ENCODE results near the gene PAWR.
"Not testable (repeated sequence)": the region's sequence is repeated elsewhere in the genome, so short reads cannot be mapped to it uniquely, and the experiment has no call there.

- TF ChIP-seq, protein P1, sequence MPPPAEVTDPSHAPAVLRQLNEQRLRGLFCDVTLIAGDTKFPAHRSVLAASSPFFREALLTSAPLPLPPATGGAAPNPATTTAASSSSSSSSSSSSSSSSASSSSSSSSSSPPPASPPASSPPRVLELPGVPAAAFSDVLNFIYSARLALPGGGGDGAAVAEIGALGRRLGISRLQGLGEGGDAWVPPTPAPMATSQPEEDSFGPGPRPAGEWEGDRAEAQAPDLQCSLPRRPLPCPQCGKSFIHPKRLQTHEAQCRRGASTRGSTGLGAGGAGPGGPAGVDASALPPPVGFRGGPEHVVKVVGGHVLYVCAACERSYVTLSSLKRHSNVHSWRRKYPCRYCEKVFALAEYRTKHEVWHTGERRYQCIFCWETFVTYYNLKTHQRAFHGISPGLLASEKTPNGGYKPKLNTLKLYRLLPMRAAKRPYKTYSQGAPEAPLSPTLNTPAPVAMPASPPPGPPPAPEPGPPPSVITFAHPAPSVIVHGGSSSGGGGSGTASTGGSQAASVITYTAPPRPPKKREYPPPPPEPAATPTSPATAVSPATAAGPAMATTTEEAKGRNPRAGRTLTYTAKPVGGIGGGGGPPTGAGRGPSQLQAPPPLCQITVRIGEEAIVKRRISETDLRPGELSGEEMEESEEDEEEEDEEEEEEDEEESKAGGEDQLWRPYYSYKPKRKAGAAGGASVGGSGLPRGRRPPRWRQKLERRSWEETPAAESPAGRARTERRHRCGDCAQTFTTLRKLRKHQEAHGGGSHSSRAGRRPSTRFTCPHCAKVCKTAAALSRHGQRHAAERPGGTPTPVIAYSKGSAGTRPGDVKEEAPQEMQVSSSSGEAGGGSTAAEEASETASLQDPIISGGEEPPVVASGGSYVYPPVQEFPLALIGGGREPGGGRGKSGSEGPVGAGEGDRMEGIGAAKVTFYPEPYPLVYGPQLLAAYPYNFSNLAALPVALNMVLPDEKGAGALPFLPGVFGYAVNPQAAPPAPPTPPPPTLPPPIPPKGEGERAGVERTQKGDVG (CRISPR knock-in tag; IDR thresholded peaks at IDR 0.05; ENCODE audit: borderline replicate concordance): not testable (repeated sequence)
- not testable (repeated sequence) for TF ChIP-seq EP300 (IDR thresholded peaks at IDR 0.05; ENCODE audit: low read depth in 2 of 2, low read length in 2 of 2); EP300 (CRISPR knock-in tag; IDR thresholded peaks at IDR 0.05; ENCODE audit: borderline replicate concordance); JUND (CRISPR knock-in tag; IDR thresholded peaks at IDR 0.05)
- TF ChIP-seq, protein P2, sequence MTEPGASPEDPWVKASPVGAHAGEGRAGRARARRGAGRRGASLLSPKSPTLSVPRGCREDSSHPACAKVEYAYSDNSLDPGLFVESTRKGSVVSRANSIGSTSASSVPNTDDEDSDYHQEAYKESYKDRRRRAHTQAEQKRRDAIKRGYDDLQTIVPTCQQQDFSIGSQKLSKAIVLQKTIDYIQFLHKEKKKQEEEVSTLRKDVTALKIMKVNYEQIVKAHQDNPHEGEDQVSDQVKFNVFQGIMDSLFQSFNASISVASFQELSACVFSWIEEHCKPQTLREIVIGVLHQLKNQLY (CRISPR knock-in tag; IDR thresholded peaks at IDR 0.05): not testable (repeated sequence)
- TF ChIP-seq, protein P3, sequence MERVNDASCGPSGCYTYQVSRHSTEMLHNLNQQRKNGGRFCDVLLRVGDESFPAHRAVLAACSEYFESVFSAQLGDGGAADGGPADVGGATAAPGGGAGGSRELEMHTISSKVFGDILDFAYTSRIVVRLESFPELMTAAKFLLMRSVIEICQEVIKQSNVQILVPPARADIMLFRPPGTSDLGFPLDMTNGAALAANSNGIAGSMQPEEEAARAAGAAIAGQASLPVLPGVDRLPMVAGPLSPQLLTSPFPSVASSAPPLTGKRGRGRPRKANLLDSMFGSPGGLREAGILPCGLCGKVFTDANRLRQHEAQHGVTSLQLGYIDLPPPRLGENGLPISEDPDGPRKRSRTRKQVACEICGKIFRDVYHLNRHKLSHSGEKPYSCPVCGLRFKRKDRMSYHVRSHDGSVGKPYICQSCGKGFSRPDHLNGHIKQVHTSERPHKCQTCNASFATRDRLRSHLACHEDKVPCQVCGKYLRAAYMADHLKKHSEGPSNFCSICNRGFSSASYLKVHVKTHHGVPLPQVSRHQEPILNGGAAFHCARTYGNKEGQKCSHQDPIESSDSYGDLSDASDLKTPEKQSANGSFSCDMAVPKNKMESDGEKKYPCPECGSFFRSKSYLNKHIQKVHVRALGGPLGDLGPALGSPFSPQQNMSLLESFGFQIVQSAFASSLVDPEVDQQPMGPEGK (CRISPR knock-in tag; IDR thresholded peaks at IDR 0.05): not testable (repeated sequence)
Measured at GRCh38 chr12:79646843-79647242, 43.9 kb downstream of the PAWR start.
